HepG2 (cell line): ENCODE measurements around the gene TOR1AIP1. TPM values are rescaled to one million over a fixed set of nuclear protein-coding genes. Genes with fewer than 3 reads are reported as not detected.

Experiments used
- ERF ChIP-seq: IDR thresholded peaks from 2 replicates; pipeline ENCODE4 v1.6.1; 2018; ENCODE audit warnings: missing biosample characterization, missing genetic modification reagents
- FOXK2 ChIP-seq: fragments of 450-650 bp; IDR thresholded peaks from 2 replicates; pipeline ENCODE4 v1.6.1; 2016
- HNRNPL ChIP-seq: fragments of 200-400 bp; formaldehyde crosslinking; IDR thresholded peaks from 2 replicates; pipeline ENCODE4 v1.6.1; 2017; ENCODE audit warnings: mild to moderate bottlenecking, low read depth, low read length
- MLLT10 ChIP-seq: sonication (generic); formaldehyde crosslinking; IDR thresholded peaks from 2 replicates; pipeline ENCODE4 v1.4.0; 2020; ENCODE audit warnings: missing genetic modification reagents
- NCOA5 ChIP-seq: sonication (generic); formaldehyde crosslinking; IDR thresholded peaks from 2 replicates; pipeline ENCODE4 v1.4.0; 2020; ENCODE audit warnings: missing genetic modification reagents
- PRPF4 ChIP-seq: fragments of 200-400 bp; formaldehyde crosslinking; IDR thresholded peaks from 2 replicates; pipeline ENCODE4 v1.6.1; 2016; ENCODE audit warnings: low read length, low read depth; ENCODE audit not compliant: poor library complexity, severe bottlenecking
- RBM39 ChIP-seq: fragments of 200-400 bp; formaldehyde crosslinking; IDR thresholded peaks from one replicate; pipeline ENCODE4 v1.6.1; 2018; ENCODE audit warnings: antibody characterized with exemption, mild to moderate bottlenecking, low read depth, low read length; ENCODE audit not compliant: poor library complexity, severe bottlenecking
- REPIN1 ChIP-seq: sonication (generic); formaldehyde crosslinking; IDR thresholded peaks from 2 replicates; pipeline ENCODE4 v1.8.0; 2022; ENCODE audit warnings: missing genetic modification reagents, low read depth, mild to moderate bottlenecking, borderline replicate concordance
- RNF2 ChIP-seq: fragments of 450-650 bp; conservative IDR thresholded peaks from 2 replicates; pipeline ENCODE4 v1.6.1; 2016; ENCODE audit warnings: low read depth
- ZNF124 ChIP-seq: sonication (generic); formaldehyde crosslinking; IDR thresholded peaks from 2 replicates; pipeline ENCODE4 v1.4.0; 2020; ENCODE audit warnings: missing genetic modification reagents
- ZNF224 ChIP-seq: sonication (generic); formaldehyde crosslinking; IDR thresholded peaks from 2 replicates; pipeline ENCODE4 v1.5.0; 2020; ENCODE audit warnings: mild to moderate bottlenecking, missing genetic modification reagents
- ZNF432 ChIP-seq: sonication (generic); formaldehyde crosslinking; IDR thresholded peaks from 2 replicates; pipeline ENCODE4 v1.5.0; 2020; ENCODE audit warnings: missing genetic modification reagents, mild to moderate bottlenecking, borderline replicate concordance
- ZNF737 ChIP-seq: sonication (generic); formaldehyde crosslinking; IDR thresholded peaks from 2 replicates; pipeline ENCODE4 v1.5.0; 2020; ENCODE audit warnings: missing genetic modification reagents, mild to moderate bottlenecking, borderline replicate concordance
- ZNF772 ChIP-seq: sonication (generic); formaldehyde crosslinking; IDR thresholded peaks from 2 replicates; pipeline ENCODE4 v1.5.0; 2020; ENCODE audit warnings: mild to moderate bottlenecking, missing genetic modification reagents
- ZNF841 ChIP-seq: sonication (generic); formaldehyde crosslinking; IDR thresholded peaks from 2 replicates; pipeline ENCODE4 v1.8.1; 2023; ENCODE audit warnings: missing genetic modification reagents, borderline replicate concordance
- polyA plus RNA-seq, 8 experiments: library from polyadenylated mRNA; depleted of rRNA in 3 of 8; stranded (reverse) in 7 of 8; unstranded in 1 of 8; fragments of >200 nt; fragmentation: Illumina TruSeq in 4 of 8; extraction: Trizol in 4 of 8; gene quantifications; 2 replicates each; pipeline versions ENCODE4 v1.2.1 to v1.2.3, GENCODE V29; 2011 to 2016; ENCODE audit warnings: low read depth in 4 of 8, missing spikeins in 1 of 8, mixed read lengths in 1 of 8; ENCODE audit not compliant: insufficient read depth in 1 of 8
- total RNA-seq, 5 experiments: library from RNA; depleted of rRNA; stranded (reverse); fragments of >200 nt; fragmentation: Illumina TruSeq; extraction: Trizol; gene quantifications; 2 replicates each; pipeline ENCODE4 v1.2.3, GENCODE V29; 2016; ENCODE audit warnings: low read depth in 1 of 5
- TF ChIP-seq, protein P1 (sequence below): sonication (generic); formaldehyde crosslinking; IDR thresholded peaks from 2 replicates; pipeline ENCODE4 v1.8.1; 2023; ENCODE audit warnings: mild to moderate bottlenecking, missing genetic modification reagents
- TF ChIP-seq, protein P2 (sequence below): sonication (generic); formaldehyde crosslinking; conservative IDR thresholded peaks from 2 replicates; pipeline ENCODE4 v1.4.0; 2020; ENCODE audit warnings: missing genetic modification reagents
- TF ChIP-seq, protein P3 (sequence below): sonication (generic); formaldehyde crosslinking; IDR thresholded peaks from 2 replicates; pipeline ENCODE4 v1.8.0; 2022; ENCODE audit warnings: mild to moderate bottlenecking, missing genetic modification reagents, moderate library complexity
- TF ChIP-seq, protein P4 (sequence below), 2 experiments: sonication (generic) in 1 of 2; formaldehyde crosslinking in 1 of 2; IDR thresholded peaks; 2 replicates each; pipeline versions ENCODE4 v1.4.0 to v1.6.1; 2016 to 2020; ENCODE audit warnings: borderline replicate concordance in 1 of 2, low read depth in 1 of 2, mild to moderate bottlenecking in 1 of 2, missing genetic modification reagents in 1 of 2

TOR1AIP1 gene
- total and polyA plus RNA-seq, 2 of the 13 experiments (the other 11 are each of a cell fraction or from before 2014, with no cell fraction given): 15.6 to 29.0 TPM

DNA sequence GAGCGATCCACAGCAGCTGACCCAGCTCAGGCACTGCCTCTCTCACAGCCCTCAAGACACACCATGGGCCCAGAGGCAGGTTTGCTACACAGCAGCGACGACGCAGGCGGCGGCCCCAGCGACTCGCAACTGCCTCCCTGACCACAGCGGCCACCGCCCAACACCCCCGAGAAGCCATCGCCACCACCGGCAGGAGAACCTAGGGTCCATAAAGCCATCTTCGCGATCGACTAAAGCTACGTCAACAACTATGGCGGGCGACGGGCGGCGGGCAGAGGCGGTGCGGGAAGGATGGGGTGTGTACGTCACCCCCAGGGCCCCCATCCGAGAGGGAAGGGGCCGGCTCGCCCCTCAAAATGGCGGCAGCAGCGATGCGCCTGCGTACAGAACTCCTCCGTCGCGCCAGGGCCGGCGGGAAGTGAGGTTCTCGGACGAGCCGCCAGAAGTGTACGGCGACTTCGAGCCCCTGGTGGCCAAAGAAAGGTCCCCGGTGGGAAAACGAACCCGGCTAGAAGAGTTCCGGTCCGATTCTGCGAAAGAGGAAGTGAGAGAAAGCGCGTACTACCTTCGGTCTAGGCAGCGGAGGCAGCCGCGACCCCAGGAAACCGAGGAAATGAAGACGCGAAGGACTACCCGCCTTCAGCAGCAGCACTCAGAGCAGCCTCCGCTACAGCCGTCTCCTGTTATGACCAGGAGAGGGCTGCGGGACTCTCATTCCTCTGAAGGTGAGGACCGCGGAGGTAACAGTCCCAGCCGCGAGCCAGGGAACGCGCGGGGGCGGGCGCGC lies at the start of gene TOR1AIP1 (continued):
- TF ChIP-seq, protein P1, sequence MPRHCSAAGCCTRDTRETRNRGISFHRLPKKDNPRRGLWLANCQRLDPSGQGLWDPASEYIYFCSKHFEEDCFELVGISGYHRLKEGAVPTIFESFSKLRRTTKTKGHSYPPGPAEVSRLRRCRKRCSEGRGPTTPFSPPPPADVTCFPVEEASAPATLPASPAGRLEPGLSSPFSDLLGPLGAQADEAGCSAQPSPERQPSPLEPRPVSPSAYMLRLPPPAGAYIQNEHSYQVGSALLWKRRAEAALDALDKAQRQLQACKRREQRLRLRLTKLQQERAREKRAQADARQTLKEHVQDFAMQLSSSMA (CRISPR knock-in tag): peak; percentile 99
- TF ChIP-seq ZNF124 (CRISPR knock-in tag) (peak; percentile 88), ZNF432 (0 out of 2 replicates have a peak, but pooled peaks have one; percentile 29), RNF2 (no peak), FOXK2 (0 out of 2 replicates have a peak, but pooled peaks have one; percentile 59), ZNF772 (CRISPR knock-in tag) (peak; percentile 80), HNRNPL (no peak), MLLT10 (no peak), PRPF4 (no peak), REPIN1 (CRISPR knock-in tag) (peak; percentile 97), ZNF224 (CRISPR knock-in tag) (no peak), ZNF841 (CRISPR knock-in tag) (peak; percentile 69; the same call in 1 of the 2 replicates), NCOA5 (no peak), RBM39 (peak; percentile 64), ERF (CRISPR knock-in tag) (peak; percentile 84), ZNF737 (peak; percentile 7; the same call in 1 of the 2 replicates)
- TF ChIP-seq, protein P2, sequence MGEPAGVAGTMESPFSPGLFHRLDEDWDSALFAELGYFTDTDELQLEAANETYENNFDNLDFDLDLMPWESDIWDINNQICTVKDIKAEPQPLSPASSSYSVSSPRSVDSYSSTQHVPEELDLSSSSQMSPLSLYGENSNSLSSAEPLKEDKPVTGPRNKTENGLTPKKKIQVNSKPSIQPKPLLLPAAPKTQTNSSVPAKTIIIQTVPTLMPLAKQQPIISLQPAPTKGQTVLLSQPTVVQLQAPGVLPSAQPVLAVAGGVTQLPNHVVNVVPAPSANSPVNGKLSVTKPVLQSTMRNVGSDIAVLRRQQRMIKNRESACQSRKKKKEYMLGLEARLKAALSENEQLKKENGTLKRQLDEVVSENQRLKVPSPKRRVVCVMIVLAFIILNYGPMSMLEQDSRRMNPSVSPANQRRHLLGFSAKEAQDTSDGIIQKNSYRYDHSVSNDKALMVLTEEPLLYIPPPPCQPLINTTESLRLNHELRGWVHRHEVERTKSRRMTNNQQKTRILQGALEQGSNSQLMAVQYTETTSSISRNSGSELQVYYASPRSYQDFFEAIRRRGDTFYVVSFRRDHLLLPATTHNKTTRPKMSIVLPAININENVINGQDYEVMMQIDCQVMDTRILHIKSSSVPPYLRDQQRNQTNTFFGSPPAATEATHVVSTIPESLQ: no peak
- TF ChIP-seq, protein P3, sequence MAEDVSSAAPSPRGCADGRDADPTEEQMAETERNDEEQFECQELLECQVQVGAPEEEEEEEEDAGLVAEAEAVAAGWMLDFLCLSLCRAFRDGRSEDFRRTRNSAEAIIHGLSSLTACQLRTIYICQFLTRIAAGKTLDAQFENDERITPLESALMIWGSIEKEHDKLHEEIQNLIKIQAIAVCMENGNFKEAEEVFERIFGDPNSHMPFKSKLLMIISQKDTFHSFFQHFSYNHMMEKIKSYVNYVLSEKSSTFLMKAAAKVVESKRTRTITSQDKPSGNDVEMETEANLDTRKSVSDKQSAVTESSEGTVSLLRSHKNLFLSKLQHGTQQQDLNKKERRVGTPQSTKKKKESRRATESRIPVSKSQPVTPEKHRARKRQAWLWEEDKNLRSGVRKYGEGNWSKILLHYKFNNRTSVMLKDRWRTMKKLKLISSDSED (CRISPR knock-in tag): no peak
- TF ChIP-seq, protein P4, sequence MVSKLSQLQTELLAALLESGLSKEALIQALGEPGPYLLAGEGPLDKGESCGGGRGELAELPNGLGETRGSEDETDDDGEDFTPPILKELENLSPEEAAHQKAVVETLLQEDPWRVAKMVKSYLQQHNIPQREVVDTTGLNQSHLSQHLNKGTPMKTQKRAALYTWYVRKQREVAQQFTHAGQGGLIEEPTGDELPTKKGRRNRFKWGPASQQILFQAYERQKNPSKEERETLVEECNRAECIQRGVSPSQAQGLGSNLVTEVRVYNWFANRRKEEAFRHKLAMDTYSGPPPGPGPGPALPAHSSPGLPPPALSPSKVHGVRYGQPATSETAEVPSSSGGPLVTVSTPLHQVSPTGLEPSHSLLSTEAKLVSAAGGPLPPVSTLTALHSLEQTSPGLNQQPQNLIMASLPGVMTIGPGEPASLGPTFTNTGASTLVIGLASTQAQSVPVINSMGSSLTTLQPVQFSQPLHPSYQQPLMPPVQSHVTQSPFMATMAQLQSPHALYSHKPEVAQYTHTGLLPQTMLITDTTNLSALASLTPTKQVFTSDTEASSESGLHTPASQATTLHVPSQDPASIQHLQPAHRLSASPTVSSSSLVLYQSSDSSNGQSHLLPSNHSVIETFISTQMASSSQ (IDR thresholded peaks at IDR 0.05; ENCODE audit: low read depth): peak; percentile 53; the same call in 1 of the 2 replicates
- TF ChIP-seq, protein P4 (CRISPR knock-in tag; IDR thresholded peaks at IDR 0.05; ENCODE audit: borderline replicate concordance): 0 out of 2 replicates have a peak, but pooled peaks have one; percentile 61
